Measurements from ENCODE around the gene SHISA7.

SHISA7 gene

DNA sequence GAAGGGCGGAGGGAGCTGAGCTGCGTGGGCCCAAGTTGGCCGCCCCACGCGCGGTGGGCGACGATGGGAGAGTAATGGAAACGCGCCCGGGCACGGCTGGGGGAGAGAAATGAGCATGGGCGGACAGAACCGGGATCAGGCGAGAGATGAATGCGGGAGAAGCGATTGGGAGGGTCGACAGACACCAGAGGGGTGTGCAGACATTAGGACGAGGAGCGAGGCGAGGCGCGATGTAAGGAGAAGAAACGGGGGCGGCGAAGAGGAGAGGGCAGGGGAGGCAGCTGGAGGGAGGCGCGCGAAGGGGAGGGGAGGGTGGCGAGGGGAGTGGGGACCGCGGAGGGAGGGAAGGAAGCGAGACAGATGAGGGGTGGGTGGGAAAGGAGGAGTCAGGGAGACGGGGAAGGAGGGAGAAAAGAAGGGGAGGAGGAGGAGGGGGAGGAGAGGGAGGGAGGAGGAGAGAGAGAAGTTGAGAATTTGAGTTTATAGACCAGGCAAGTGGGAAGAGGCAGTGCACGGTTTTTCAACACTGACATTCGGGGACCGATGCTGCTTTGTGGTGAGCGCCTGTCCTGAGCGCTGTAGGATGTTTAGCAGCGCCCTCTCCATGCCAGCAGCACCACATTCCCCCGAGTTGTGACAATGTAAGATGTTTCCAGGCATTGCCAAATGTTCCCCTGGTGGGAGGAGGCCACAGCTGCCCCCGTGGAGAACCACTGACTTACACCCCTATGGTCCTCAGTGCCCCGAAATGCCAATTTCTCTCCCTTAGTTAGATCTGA is at the start of gene SHISA7:
Gene SHISA7, minus strand, starts transcription at position 256 of the 779 bp plus-strand sequence. CDS start 437 bp downstream, outside the sequence.
- peak in 23 of 51 donors; percentile 13 to 82 (median 42) for DNase-seq

DNA sequence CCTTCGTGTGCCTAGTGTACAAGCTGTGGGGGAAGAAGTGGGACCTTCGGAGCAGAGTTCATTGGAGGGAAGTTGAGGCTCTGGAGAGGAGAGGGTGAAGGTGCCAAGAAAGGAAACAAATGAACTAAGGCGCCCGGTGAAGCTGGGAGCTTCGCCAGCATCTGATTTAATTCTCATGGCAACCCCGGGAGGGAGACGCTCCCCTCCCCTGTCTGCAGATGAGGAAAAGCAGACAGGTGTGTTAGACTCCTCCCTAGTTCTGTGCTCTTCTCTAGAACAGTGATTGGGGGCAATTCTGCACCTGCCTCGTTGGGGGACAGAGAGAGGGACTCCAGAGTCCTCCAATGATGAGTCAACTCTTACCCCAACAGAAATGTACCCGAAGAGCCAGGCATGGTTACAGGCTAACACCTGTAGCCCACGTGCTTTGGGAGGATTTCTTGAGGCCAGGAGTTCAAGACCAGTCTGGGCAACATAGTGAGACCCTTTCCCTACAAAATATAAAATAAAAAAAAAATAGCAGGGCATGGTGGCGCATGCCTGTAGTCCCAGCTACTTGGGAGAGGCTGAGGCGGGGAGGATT is 49.4 kb upstream of the SHISA7 start:
- DNase-seq: peak in 2 of 51 donors; percentile 7 to 18

DNA sequence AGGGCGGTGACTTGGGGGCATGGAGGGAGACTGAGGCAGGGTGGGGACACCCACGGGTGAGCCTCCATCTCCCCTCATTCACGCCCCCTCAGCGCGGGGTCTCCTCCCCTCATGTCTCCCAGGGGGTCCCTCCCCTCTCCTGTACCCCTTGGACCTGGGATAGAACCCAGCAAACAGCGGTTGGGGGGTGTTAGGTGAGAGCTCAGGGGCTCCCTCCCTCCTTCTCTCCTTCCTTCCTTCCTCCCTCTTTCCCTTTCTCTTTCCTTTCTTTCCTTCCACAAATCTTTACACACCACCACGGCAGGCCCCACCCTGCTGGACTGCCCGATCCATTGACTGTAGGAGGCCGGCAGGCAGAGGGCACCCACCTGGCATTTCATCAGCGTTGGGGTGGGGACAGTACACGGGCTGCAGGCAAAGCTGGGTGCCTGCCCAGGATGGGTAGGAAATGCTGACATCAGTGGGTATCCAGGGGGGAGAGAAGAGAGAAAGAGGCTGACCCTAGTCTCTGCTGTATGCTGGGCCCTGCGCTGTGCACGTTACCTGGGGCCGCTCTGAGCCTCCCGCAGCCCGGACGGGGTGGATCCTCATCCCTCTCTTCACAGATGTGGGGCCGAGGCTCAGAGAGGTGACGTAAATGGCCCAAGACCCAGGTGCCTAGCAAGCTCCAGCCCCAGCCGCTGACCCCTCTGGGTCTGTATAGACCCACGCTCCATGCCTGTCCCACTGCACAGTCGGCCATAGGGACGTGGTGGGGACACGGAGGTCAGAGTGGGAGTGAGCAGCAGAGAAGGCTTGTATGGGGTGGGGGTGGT is 48.7 kb upstream of the SHISA7 start:
- no peak for DNase-seq

DNA sequence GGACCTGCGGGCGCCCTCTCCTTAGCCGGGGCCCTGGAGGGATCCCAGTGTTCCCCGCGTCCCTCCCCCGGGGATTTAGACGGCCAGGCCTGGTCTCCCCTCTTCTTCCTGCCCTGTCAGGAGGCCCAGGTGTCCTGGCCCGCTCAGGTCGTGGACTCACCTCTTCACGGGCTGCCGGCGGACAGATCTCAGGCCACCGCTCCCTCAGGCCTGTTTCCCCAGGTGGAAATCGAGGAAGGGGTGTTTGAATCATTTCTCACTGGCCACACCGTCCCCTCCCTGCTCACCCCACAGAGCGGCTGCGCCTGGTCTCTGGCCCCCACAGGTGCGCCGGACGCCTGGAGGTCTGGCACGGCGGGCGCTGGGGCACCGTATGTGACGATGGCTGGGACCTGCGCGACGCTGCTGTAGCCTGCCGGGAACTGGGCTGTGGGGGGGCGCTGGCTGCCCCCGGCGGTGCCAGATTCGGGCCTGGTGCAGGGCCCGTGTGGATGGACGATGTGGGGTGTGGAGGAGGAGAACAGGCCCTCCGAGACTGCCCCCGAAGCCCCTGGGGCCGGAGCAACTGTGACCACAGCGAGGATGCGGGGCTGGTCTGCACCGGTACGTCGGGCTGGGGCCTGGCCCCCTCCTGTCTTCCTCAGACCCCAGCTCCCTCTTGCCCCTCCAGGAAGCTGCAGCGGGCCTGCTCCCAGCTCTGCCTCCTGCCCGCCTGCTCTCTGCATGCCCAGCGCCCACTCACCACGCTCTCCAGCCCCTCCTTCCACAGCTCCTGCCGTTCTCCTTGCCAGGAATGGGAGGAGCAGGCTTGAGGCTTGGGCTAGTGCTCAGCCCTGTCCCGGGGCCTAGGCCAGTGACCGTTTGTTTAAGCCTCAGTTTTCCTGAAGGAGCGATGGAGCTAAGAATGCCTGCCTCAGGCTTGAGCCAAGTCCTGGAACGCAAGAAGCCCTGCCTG is 47.7 kb upstream of the SHISA7 start:
- no peak for DNase-seq

DNA sequence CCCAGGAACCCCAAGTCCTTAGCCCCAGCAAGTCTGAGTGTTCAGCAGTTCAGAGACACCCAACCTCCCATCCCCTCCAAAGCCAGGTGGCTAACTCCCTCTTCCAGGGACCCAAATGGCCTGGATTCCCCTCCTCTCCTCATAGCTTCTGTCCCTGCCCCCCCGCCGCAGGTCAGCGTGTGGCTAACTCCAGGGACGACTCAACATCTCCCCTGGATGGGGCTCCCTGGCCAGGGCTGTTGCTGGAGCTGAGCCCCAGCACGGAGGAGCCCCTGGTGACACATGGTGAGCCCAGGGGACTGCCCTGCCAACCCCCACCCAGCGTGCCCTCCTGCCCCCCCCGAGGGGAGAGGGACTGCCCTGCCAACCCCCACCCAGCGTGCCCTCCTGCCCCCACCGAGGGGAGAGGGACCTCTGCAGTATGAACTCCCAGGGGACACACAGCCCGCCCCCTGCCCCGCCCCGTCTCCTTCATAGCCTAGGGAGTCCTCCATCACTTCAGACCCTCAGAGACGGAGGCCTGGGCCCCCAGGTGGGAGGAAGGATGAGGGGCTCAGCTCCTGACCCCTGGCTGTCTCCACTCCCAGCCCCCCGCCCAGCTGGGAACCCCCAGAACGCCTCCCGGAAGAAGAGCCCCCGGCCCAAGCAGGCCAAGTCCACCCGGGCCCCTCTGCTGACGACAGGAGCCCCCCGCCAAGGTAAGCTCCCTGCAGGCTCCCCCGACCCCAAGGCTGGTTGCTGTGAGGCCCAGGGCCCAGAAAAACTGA is 46.8 kb upstream of the SHISA7 start:
- DNase-seq: no peak

DNA sequence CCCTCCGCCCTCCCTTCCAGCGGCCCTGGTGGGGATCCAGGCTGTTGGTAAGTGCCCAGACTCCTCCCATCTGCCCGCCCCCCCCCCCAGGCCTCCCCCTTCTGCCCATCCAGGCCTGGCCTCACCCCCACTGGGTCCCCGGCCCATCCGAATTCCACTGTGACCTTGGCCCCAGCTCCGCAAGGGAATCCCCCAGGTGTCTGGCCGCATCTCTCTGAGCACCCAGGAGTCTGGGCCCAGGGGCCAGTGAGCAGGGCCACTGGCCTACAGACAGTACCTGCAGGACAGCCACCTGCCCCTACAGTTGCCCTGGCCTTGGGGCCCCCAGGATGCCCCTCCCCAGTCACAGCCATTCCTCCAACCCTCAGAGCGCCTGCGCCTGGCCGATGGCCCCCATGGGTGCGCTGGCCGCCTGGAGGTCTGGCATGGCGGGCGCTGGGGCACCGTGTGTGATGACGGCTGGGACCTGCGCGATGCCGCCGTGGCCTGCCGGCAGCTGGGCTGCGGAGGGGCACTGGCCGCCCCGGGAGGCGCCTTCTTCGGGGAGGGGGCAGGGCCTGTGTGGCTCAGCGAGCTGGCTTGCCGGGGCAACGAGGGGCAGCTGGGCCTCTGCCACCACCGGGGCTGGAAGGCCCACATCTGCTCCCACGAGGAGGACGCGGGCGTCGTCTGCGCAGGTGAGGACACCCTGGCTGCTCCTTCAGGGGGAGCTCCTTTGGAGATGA is 46.0 kb upstream of the SHISA7 start:
- peak in 2 of 51 donors; percentile 8 to 12 for DNase-seq

DNA sequence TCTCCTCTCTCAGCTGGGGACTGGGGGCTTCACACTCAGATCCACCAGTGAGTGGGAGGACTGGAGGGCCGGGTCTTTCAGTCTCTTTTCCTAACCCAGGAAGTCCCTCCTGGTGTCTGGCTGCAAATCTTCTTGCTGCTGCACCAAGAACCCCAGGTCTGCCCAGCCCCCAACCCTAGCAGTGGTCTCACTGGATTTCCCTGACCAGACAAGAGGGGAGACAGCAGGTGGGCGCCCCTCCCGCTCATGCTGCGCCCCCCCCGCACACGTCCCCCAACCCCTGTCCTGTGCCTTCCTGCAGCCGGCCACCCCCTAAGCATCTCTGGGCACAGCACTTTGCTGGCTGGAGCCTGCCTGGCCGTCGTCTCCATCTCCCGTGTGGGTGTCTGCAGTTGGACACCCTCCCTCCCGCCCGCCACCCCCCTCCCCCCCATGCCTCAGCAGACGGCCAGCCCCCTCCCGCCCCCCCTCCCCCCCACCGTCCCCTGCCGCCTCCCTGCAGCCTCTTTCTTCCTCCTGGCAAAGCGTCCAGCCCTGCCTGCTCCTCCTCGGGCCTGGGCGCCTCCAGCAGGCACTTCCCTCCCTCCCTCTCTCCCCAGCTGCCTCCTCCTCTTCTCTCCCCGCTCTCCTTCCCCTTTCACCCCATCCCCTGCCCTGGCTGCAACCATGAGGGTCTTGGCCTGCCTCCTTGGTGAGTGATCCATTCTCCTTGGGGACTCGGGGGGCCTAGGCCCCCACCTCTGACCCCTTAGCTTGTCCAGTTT is 45.0 kb upstream of the SHISA7 start, which contains the start of gene SSC5D:
Gene SSC5D, plus strand, starts transcription at position 513 of the 764 bp plus-strand sequence. Its CDS starts 154 bp downstream, at position 667.
- peak in 13 of 51 donors; percentile 5 to 37 (median 20) for DNase-seq

DNA sequence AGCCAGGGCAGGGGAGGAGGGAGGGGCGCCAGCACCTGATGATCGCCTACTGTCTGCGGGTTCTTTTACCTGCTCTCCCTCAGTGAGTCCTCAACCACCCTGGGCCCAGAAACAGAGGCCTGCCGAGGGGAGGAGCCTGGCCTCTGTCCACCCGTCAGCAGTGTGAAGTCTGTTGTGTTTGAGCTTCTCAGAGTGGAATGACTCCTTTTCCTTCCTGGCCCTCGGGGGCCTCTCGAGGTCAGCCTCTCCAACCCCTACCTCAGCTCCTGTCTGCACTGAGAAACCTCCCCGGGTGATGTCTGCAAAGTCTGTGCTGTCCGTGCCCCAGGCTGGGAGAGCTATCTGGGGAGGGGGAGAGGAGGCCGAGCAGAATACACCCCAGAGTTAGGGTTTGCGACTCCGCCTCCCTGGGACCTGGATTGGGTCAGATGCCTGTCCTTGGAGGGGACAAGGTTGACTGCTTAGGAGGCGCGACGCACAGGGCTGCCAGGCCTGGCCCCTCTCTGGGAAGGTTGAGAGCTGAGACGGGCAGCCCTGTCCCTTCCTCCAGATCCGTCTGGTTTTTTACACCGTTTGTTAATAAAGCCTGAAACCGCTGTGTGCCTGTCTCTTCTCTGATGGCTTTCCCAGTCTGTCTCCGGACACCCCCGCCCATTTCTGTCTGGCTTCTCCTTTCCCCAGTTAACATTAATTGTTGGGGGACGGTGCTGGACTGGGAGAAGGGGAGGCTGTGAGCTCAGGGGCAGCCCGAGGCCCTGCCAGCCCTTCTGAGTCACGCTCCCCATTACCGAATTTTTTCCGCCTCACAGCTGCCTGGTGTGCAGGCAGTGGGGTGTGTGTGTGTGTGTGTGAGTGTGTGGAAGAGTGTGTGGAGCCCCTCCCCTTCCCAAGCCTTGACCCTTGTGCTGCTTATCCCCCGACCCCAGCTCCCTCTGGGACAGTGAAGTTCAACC is 44.1 kb upstream of the SHISA7 start:
- DNase-seq: peak in 5 of 51 donors; percentile 14 to 40 (median 21)

DNA sequence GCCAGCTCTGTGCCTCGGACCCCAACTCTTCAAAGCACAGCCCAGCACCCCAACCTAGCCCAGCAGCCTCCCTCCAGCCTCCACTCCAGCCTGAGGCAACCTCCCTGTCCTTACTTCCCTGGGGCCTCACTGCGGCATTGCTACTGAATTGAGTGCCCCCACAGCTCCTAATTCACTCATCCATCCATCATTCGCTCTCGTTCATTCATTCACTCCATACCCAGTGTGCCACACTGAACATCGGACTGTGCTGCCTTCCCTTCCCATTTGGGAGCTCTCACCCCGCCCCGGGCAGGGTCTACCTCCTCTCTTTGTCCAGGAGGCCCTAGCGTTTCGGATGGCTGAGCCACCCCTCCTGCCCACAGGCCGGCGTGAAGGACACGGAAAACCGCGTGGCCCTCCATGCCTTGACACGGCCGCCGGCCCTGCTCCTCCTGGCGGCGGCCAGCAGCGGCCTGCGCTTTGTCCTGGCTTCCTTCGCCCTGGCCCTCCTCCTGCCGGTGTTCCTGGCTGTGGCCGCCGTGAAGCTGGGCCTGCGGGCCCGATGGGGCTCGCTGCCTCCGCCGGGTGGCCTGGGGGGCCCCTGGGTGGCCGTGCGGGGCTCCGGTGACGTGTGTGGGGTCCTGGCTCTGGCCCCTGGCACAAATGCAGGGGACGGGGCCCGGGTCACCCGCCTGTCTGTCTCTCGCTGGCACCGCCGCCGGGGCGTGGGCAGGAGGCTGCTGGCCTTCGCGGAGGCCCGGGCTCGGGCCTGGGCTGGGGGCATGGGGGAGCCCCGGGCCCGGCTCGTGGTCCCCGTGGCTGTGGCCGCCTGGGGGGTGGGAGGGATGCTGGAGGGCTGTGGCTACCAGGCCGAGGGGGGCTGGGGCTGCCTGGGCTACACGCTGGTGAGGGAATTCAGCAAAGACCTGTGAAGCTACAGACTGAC is 43.2 kb upstream of the SHISA7 start:
- no peak for DNase-seq

DNA sequence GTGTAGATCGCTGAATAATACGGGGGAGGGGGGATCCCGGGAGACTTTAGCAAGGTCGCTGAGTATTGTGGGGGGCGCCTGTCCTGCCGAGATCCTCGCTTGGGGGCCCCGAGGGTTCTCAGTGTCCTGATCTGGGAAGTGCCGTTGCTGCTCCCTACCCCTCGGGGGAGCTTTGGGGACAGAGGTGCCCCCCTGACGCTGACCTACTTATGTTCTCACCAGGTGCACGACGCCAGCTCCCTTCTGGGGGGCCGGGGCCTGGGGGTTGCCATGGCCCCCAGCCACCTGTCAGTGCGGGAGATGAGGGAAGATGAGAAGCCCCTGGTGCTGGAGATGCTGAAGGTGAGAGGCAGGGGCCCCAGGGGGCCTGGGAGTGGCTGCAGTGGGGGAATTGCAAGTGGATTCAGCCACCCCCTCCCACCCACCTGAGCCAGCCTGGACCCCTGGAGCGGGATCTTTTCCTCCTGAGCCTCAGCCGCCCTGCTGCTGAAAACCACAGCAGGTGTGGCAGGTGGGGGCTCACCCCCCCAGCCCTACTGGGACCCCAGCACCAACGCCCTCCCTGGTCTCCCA is 42.4 kb upstream of the SHISA7 start:
- peak in 2 of 51 donors; percentile 23 to 39 for DNase-seq

DNA sequence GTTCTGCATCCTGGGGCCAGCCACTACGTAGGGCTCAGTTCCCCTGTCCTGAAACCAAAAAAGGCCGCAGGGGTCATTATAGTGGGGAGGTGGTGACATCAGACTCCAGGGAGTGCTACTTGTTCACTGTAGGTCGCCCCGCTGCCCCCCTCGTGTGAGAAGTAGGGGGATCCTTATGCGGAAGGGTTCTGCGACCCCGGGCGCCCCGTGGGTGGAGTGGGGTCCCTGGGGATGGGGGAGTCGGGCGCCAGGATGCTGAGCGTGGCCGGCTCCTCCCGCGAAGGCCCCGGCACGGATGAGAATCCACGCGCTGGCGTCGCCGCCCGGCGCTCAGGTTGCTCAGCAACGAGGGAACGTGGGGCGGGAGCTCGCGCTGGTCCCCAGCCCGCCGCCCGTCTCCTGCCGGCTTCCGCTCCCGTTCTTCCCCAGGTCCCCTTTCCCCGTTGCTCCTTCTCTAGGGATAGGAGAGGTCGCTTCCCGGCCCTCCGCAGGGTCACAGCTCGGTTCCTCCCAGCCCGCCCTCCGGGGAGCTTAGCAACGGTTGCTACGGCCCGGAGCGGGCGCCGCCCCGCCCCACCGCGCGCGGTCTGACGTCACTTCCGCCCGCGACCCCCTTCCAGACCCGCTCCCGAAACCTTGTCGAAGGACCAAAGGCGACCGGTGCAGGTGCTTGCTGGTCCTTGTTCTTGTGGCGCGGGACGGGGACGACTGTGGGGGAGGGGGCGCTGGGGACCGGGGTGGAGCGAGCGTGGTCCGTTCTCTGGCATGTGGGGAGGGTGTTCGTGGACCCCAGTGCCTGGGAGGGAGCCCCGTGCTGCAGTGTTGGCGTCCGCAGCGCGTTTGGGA is 41.7 kb upstream of the SHISA7 start, which contains the start of gene NAT14:
Gene NAT14, plus strand, starts transcription at position 596 of the 846 bp plus-strand sequence. CDS start 521 bp downstream, outside the sequence.
- DNase-seq: peak in 38 of 51 donors; percentile 10 to 78 (median 52)

DNA sequence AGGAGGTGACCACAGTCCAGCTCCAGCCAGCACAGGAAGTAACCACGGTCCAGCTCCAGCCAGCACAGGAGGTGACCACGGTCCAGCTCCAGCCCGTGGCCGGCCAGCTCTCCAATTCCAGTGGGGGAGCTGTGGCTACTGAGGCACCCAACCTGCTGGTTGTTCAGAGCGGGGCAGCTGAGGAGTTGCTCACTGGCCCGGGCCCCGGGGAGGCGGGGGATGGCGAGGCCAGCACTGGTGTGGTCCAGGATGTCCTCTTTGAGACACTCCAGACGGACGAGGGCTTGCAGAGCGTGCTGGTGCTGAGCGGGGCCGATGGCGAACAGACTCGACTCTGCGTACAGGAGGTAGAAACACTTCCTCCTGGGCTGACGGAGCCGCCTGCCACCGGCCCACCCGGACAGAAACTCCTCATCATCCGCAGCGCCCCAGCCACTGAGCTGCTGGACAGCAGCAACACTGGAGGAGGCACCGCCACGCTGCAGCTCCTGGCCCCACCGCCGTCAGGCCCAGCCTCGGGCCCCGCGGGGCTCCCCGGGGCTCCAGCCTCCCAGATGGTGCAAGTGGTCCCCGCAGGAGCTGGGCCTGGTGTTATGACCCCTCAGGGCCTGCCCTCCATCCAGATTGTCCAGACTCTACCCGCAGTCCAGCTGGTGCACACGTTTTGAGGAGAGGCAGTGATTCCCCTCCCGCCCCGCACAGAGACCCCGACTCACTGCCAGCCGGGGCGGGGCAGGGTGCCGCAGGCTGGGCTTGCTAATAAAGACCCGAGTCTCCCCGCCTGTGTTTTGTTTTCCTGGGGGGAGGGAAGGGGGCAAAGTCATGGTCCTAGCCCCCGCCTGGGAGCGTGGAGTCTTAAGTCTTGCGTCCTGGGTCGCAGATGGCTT is 40.8 kb upstream of the SHISA7 start:
- DNase-seq: no peak

DNA sequence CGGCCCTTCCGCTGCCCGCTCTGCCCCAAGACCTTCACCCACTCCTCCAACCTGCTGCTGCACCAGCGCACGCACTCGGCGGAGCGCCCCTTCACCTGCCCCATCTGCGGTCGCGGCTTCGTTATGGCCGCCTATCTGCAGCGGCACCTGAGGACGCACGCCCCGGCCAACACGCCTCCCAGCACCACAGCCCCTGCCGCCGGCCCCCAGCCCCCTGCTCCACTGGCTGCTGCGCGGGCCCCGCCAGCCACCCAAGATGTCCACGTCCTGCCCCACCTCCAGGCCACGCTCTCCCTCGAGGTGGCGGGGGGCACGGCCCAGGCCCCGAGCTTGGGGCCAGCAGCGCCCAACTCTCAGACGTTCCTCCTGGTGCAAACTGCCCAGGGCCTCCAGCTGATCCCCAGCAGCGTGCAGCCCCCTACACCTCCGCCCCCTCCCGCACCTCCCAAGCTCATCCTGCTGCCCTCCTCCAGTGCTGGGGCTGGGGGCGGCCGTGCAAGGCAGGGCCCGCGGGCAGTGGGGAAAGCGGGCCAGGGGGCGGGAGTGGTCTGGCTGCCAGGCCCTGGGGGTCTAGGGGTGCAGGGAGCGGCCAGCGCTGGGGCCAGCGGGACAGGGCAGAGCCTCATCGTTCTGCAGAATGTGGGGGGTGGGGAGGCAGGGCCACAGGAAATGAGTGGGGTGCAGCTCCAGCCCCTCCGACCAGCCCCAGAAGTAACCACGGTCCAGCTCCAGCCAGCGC is 40.0 kb upstream of the SHISA7 start:
- no peak for DNase-seq
